Muscle of leg (tissue), 11 donors: Measurements from ENCODE around the gene HOXD12. TPM values are rescaled to one million over a fixed set of nuclear protein-coding genes. Genes with fewer than 3 reads are reported as not detected.
A peak's percentile ranks its signal among the peaks of the same experiment; 100 is the strongest.

Experiments used
- DNase-seq: peaks from one replicate; pipeline ENCODE4 v3.0.0; 2013
- H3K27ac ChIP-seq: one replicate; pipeline ENCODE4 v1.5.1; 2013; ENCODE audit warnings: mild to moderate bottlenecking, low read length, control low read depth
- H3K27me3 ChIP-seq: one replicate; pipeline ENCODE4 v1.6.1; 2013; ENCODE audit warnings: low read length; ENCODE audit not compliant: control insufficient read depth, insufficient read depth
- H3K36me3 ChIP-seq: one replicate; pipeline ENCODE4 v1.6.1; 2013; ENCODE audit warnings: low read length; ENCODE audit not compliant: control insufficient read depth, insufficient read depth
- H3K4me1 ChIP-seq: one replicate; pipeline ENCODE4 v1.6.1; 2013; ENCODE audit warnings: low read length; ENCODE audit not compliant: control insufficient read depth, insufficient read depth
- H3K4me3 ChIP-seq: one replicate; pipeline ENCODE4 v1.5.1; 2013; ENCODE audit warnings: low read length, control low read depth
- H3K9me3 ChIP-seq: replicated peaks from 2 replicates; pipeline ENCODE4 v1.6.1; 2013; ENCODE audit warnings: low read depth, low read length; ENCODE audit not compliant: control insufficient read depth
- WGBS: methylation state at CpG from one replicate; pipeline ENCODE4 v1.1.5; 2013; ENCODE audit warnings: missing lambda C conversion rate; ENCODE audit not compliant: insufficient coverage; 5-methylcytosine and 5-hydroxymethylcytosine counted together
- polyA plus RNA-seq, 8 donors: library from polyadenylated mRNA; unstranded; fragments of 120-200 nt; gene quantifications; one replicate each; pipeline versions ENCODE4 v1.2.1 to v1.2.3, GENCODE V29; 2013; ENCODE audit warnings: inconsistent platforms in 1 of 8, low replicate concordance in 1 of 8; ENCODE audit not compliant: insufficient read length in 8 of 8, insufficient read depth in 1 of 8
- total RNA-seq: library from RNA; stranded (reverse); fragments of 120-200 nt; gene quantifications from one replicate; pipeline ENCODE4 v1.2.4, GENCODE V29; 2013

Gene HOXD12
- total and polyA plus RNA-seq, 9 donors: 0.15 TPM; not detected in 8

DNA sequence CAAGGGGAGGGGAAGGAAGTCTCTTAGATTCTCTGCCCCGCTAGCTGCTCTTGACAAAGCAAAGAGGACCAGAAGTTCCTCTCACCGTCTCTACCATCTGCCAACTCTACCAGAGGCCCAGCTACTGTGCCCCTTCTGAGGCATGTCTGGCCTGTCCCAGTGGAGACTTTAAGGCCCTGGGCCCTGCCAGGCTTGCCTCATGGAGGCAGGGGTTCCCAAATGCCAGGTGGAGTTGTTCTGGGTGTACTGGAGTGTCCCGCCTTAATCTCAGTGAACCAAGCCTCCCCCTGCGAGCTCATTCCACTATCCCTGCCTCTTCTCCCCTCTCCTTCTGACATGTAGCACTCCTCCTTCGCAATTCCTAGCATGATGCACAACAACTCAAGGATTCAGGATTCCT lies 2.2 kb downstream of the HOXD12 start:
- no peak for DNase-seq
- 78% methylated on average over 2 of the region's 5 CpGs for WGBS
- no peaks in the 10 kb centered on the region for H3K36me3 ChIP-seq
- H3K27ac ChIP-seq: no peak overlapping the region
- no peak overlapping the region for H3K4me3 ChIP-seq
- peaks cover 99% of the 10 kb centered on the region for H3K27me3 ChIP-seq
- H3K9me3 ChIP-seq: no peaks in the 10 kb centered on the region
- H3K4me1 ChIP-seq: peaks cover 42% of the 10 kb centered on the region

DNA sequence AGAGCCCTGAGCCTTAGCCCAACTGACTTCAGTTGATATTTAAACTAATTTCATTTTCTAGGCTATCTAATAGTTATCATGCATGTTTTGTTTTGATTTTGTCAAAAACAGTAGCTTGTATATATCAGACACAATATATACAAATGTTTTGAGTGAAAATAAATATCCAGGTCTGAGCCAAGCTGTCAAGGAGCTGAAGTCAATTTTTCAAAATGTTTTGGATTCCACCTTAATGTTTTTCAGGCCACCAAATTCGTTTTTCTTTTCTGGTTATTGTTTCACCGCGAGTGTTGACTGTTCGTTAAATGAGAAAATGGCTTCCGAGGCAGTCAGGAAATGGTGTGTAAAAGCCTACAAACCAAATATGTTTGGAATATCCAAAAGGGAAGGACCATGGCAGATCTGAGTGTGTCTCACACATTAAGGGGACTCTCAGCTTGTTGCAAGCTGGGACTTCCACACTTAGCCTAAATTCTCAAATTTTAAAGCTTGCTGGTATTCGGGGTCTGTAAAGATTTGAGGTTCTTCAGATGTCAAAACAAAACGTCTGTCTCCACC lies 2.8 kb downstream of the HOXD12 start:
- Histone ChIP-seq H3K27me3 (peaks cover 99% of the 10 kb centered on the region), H3K4me3 (no peak overlapping the region), H3K36me3 (no peaks in the 10 kb centered on the region), H3K4me1 (peaks cover 40% of the 10 kb centered on the region), H3K27ac (no peak overlapping the region), H3K9me3 (no peaks in the 10 kb centered on the region)
- no peak for DNase-seq
- 70% methylated on average over 2 of the region's 7 CpGs for WGBS

DNA sequence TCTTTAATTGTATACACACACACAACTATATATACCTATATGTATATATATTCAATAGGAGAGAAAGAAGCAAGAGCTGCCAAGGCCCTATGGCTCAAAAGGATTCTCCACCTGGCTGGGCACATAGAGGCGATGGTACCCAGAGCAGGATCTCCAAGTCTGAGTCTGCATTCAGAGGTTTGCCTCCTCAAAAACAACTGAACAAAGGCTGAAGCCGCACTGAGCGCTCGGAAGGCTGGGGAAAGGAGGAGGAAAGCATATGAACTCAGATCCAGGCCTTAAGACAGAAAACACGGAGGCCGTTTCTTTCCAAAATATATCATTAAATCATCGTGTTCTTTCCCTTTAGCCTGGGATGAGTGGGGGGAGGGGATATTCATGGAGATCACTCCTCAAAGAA lies 3.6 kb downstream of the HOXD12 start:
- H3K36me3 ChIP-seq: no peaks in the 10 kb centered on the region
- no peak overlapping the region for H3K4me3 ChIP-seq
- no peaks in the 10 kb centered on the region for H3K9me3 ChIP-seq
- no peak for DNase-seq
- H3K27me3 ChIP-seq: peaks cover 96% of the 10 kb centered on the region
- H3K27ac ChIP-seq: no peak overlapping the region
- peaks cover 33% of the 10 kb centered on the region for H3K4me1 ChIP-seq
- no CpG with 5 or more reads among the region's 7 CpGs for WGBS

DNA sequence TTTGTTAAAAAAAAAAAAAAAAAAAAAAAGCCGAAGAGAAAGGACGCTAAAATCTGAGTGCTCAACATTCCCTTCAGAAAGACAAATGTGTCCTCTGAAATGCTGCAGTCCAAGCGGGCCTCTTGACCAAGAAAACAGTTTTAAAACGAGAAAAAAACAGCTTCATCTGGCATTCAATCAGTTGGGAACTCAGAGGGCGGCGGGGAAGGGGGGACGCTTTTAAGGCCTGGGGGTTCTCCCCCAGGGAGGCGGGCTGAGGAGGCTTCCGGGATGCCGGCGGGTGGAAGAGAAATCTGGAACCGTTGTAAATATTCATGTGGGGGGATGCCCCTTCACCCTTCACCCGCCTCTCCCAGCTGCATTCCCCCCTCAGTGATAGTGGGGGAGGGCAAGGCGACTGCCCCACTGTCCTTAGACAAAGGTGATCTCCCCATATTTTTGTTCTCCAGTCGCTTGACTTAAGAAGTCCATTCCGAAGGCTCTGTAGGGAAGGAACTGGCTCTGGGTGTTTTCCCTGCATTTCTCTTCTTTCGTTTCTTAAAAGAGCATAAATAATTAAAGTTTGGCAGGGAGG lies 4.2 kb downstream of the HOXD12 start:
- H3K27me3 ChIP-seq: peaks cover 96% of the 10 kb centered on the region
- 20% methylated on average over 2 of the region's 17 CpGs for WGBS
- H3K9me3 ChIP-seq: no peaks in the 10 kb centered on the region
- no peak overlapping the region for H3K4me3 ChIP-seq
- H3K36me3 ChIP-seq: no peaks in the 10 kb centered on the region
- no peak for DNase-seq
- H3K4me1 ChIP-seq: peaks cover 34% of the 10 kb centered on the region
- H3K27ac ChIP-seq: no peak overlapping the region

DNA sequence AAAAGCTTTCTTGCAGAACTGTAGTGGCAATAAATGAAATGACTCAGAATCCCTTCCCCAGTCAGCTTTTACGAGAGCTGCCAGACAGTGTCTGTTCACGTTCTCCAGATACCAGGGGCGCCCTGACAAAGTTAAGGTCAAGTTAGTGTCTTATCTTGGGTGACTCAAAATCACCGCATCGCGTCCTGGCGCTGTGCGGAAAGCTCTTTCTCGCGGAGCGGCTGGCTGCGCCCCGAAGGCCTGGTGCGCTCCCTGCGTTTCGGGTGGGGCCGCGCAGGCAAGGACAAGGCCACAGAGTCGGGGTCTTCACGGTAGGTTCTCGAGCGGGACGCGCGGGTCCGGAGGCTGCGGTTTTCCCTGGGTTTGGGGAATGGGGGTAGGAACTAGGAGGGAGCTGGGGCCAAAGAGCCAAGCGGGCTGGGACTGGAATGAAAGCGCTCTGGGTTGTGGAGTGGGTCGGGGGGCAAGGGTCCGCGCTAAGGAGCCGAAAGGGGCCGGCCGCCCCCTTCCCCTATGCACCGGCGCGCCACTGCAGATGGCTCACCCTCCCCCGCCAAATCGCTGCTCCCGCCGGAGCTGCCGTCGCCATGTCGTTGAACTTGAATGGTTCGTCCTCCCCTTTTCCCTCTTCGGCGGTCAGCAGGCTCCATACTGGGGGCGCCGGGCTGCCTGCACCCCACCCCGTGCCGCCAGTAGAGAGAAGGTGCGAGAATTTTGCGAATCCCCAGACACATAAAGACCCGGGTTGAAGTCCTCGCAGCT lies 4.9 kb downstream of the HOXD12 start:
- Histone ChIP-seq H3K4me1 (peaks cover 37% of the 10 kb centered on the region), H3K27ac (peak overlapping the region; percentile 35)

DNA sequence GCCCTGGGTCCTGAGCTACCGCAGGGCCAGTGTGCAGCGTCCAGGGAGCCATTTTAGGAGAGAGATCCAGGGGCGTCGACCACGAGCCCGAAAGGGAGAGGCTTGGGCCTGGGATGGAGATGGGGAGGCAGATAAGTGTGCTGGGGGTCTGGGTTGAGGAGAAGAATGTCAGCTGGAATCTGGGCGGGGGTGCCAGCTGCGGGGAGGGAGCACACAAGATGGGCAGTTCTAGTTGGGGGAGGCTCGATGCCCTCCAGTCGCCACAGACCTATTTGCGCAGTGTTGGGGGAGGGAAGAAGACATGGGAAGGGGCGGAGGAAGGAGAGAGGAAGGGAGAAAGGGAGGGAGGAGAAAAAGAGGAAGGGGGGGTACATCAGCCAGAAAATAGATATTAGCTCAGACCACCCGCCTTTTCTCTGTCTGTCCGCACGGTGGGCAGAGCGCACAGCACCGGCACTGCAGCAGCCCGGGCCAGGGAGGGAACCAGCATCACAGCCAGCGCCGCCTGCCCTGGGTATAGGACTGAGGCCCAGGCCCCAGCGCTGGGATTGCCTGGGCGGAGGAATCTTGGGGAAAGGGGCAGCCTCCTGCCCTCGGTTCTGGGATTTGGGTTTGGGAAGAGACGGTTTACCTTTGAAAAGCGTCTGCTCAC lies 5.6 kb downstream of the HOXD12 start:
- no peak for DNase-seq
- Histone ChIP-seq H3K4me3 (peak overlapping the region; percentile 3), H3K36me3 (no peaks in the 10 kb centered on the region), H3K27ac (peak overlapping the region; percentile 35), H3K4me1 (peaks cover 32% of the 10 kb centered on the region), H3K9me3 (no peaks in the 10 kb centered on the region), H3K27me3 (peaks cover 96% of the 10 kb centered on the region)
- 17% methylated on average over 24 of the region's 25 CpGs for WGBS

More for the DNA sequence above, 4.9 kb downstream of the HOXD12 start:
- H3K9me3 ChIP-seq: no peaks in the 10 kb centered on the region
- H3K4me3 ChIP-seq: peak overlapping the region; percentile 3
- no peaks in the 10 kb centered on the region for H3K36me3 ChIP-seq
- WGBS: 3% methylated on average over 45 of the region's 56 CpGs
- no peak for DNase-seq
- H3K27me3 ChIP-seq: peaks cover 96% of the 10 kb centered on the region

DNA sequence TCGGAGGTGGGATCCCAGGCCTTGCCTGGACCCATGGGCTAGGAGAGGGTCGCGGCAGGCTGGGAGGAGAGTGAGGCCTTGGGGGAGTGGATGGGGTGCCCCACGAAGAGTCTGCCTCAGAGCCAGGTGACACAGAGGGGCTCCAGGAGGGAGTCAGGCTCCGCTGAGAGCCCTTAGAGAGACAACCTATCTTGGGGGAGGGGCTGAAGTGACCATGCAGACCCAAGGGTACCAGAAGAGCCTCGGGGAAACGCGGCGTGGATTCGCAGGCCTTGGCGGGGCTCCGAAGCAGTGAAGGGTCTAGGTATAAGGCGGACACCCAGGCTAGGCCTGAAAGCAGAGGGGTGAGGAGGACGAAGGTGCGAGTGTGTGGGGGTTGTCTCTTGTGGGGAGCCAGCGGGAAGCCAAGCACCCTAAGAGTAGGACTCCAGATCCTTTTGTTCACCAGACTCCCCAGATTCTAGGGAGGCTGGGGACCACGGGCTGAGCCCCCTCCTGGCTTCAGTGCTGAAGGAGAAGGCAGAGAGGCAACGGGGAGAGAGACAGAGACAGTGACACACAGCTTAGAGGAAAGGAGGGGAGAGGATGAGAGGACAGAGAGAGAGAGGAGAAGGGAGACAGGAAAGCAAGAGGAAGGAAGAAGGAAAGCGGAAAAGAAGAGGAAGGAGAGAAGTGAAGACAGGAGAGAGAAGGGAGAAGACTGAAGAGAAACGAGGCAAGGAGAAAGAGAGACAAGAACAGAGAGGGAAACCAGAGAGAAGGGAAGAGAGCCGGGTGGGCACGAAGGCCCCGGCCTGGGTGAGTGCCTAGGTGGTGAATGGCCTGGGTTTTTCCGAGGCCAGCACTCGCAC lies 6.4 kb downstream of the HOXD12 start:
- H3K9me3 ChIP-seq: no peaks in the 10 kb centered on the region
- peak overlapping the region; percentile 13 for H3K27ac ChIP-seq
- WGBS: 15% methylated on average over 20 of the region's 25 CpGs
- no peak for DNase-seq
- H3K36me3 ChIP-seq: no peaks in the 10 kb centered on the region
- H3K27me3 ChIP-seq: peaks cover 94% of the 10 kb centered on the region
- peaks cover 27% of the 10 kb centered on the region for H3K4me1 ChIP-seq
- H3K4me3 ChIP-seq: no peak overlapping the region

DNA sequence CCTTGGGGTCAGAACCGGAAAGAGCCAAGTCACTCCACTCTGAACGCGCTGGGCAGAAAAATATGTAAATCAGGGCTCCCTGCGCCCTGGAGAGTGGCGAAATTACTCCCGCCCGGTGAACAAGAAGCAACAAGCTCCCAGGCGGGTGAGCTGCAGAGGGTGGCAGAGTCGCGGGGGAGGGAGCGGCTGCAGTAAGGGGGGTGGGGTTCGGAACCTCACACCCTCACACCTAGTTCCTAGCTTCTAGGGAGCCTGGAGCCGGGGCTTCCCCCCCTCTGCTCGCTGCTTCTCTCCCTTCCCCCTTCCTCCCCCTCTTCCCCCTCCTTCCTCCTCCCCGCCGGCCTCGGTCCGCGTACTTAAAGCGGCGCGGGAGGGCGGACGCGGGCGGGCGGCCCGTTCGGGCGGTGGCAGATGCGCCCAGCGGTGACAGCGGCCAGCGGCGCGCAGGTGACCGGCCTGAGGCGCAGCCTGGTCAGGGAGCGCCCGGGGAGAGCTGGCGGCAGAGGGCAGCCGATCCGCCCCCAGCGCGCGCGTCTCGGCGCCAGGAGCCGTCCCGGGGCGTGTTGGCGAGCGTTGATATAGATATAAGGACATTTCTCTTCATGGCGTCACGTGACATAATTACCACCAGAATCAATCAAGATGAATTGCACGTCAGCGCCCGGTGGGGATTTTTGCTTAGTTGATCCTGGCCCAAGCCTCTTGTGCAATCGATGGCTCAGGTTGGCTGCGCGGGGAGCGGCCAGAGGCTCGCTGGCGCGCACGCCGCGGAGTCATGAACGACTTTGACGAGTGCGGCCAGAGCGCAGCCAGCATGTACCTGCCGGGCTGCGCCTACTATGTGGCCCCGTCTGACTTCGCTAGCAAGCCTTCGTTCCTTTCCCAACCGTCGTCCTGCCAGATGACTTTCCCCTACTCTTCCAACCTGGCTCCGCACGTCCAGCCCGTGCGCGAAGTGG lies 7.3 kb downstream of the HOXD12 start, which contains the start of gene HOXD11:
TSS of gene HOXD11 (plus strand) at position 700 of the 959 bp plus-strand sequence. CDS start at position 776, 76 bp downstream.
- under 1% methylated on average over 60 of the region's 85 CpGs for WGBS
- no peak within 1 kb of the TSS for H3K27ac ChIP-seq
- H3K27me3 ChIP-seq: peaks cover 93% of the 10 kb centered on the region

DNA sequence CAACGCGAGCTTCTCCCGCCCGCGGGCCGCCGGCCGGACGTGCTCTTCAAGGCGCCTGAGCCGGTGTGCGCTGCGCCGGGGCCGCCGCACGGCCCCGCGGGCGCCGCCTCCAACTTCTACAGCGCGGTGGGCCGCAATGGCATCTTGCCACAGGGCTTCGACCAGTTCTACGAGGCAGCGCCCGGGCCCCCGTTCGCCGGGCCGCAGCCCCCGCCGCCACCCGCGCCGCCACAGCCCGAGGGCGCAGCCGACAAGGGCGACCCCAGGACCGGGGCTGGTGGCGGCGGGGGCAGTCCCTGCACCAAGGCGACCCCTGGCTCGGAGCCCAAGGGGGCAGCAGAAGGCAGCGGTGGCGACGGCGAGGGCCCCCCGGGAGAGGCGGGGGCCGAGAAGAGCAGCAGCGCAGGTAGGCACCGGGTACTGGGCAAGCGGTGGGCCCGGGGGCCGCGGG lies 8.2 kb downstream of the HOXD12 start:
- DNase-seq: no peak
- no peaks in the 10 kb centered on the region for H3K9me3 ChIP-seq
- H3K4me1 ChIP-seq: peaks cover 33% of the 10 kb centered on the region
- H3K4me3 ChIP-seq: no peak overlapping the region
- H3K27me3 ChIP-seq: peaks cover 93% of the 10 kb centered on the region
- H3K36me3 ChIP-seq: no peaks in the 10 kb centered on the region
- H3K27ac ChIP-seq: no peak overlapping the region
- WGBS: under 1% methylated on average over 44 of the region's 59 CpGs

More for the DNA sequence above, 7.3 kb downstream of the HOXD12 start, which contains the start of gene HOXD11:
- H3K36me3 ChIP-seq: no peaks in the 10 kb centered on the region
- peak within 1 kb of the TSS; percentile 26 for H3K4me3 ChIP-seq
- no peaks in the 10 kb centered on the region for H3K9me3 ChIP-seq
- H3K4me1 ChIP-seq: peaks cover 27% of the 10 kb centered on the region
- DNase-seq: no peak
